HuH-7.5 (cell line): ENCODE measurements around the gene PPFIBP2.
A peak's percentile ranks its signal among the peaks of the same experiment; 100 is the strongest.

Source experiments
- DNase-seq: peaks from one replicate; pipeline ENCODE4 v3.0.0; 2011; ENCODE audit warnings: low spot score

PPFIBP2 gene

DNA sequence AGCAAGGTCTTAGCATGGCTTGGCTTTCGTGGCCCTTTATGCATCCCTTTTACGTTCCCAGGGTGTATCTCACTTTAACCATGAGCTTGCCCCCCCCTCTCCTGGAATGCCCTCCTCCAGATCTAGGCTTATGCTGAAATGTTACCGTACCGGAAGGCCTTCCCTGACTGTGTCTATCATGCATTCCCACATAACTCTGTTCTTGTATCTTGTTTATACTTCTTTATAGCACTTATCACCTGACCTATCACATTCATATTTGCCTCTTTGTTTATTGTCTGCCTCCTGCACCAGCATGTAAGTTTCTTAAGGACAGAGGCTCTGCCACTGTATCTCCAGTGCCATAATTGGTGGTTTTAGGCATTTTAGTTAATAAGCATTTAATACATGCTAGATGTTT, 38.9 kb downstream of the PPFIBP2 start:
- DNase-seq = no peak

DNA sequence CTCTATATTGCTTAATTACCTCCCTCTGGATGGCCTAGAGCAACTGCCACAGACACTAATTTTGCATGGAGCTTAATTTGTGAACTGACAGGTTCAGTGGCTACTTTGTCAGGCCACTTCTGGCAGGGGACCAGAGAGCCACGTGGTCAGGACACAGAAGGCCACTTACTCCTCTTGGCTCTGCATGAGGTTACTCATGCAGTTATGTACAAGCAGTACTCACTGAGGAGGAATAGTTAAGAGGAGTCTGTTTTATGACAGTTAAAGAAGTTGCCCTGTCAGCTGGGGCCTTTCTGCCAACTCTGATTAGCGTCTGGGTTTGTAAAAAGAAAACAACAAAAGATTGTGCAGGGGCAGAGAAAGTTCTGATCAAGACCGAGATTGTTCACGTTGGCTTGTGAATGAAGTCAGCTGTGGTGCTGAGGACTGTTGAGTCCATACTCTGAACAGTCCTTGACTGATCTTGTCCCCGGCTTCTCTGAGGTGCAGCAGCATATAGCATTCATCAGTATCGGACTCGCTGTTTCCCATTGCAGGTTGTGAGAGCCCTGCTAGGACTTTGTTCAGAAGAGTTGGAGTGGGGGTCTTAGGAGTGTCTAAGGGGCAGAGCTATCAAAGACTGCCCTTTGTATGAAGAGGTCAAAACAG, 41.4 kb downstream of the PPFIBP2 start:
- no peak for DNase-seq

DNA sequence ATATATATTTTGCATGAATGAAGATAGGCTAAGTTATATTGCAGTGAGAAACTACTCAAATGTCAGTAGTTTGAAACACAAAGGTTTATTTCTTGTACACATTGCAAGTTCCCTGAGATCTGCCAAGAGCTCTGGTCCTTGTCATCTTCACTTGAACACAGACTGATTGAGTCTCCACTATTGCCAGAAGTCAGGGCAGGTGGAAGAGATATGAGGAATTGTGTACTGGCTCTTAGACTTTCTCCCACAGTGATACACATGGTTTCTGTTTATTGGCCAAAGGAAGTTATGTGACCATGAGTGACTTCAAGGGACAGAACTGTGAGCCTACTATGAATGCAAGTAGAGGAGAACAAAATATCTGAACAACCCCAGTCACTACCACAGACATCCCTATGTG, 44.2 kb downstream of the PPFIBP2 start:
- no peak for DNase-seq

DNA sequence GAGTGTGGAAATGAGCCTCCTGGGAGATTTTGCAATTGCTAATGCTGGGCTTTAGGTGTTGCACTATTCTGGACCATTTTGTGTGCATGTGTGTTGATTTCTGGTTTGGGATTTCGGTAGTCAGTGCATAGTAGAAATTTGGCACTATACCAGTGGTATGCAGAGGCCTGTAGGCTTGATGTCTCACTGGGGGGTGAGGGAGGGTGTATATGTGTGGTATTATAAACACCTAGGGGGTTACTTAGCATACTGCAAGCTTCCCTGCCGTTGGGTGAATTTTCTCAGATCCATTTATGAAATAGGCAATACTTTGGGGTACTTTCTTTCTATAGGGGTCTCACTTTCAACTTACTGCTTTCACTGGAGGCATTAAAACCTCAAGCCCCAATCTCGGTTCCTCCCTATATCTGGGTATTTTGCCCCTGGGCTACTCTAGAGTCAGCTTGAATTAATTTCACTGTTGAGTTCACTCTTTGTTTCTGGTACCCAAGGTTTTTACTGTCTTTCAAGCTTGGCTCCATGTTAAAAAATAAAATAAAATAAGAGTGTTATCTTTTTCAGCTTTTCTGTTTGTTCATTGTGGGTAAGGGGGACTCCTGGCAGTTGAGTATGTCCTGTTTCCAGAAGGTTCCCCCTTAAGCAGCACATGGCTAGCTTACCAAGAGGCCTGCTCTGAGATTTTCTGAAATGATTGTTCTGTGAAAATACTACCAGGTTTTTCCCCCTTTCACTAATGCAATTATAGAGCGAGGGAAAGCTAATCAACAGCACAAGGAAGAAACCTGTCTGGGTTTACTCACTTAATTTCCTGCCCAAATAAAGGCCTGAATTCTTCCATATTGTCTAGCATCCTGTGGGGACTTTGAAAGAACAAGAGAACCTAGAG, 45.8 kb downstream of the PPFIBP2 start:
- no peak for DNase-seq

DNA sequence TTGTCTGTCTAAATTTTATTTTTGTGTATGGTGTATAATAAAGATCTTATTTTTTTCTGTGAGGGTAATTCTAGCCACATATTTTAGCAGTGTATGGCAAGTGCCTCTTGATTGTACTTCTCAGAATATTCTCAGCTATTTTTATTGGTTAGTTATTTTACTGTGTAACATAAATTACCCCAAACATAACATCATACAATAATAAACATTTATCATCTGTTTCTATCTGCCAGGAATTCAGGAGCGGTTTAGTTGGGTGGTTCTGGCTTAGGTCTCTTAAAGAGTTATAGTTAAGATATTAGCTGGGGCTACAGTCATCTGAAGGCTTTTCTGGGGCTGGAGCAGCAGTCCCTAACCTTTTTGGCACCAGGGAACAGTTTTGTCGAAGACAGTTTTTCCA, 47.8 kb downstream of the PPFIBP2 start:
- no peak for DNase-seq

DNA sequence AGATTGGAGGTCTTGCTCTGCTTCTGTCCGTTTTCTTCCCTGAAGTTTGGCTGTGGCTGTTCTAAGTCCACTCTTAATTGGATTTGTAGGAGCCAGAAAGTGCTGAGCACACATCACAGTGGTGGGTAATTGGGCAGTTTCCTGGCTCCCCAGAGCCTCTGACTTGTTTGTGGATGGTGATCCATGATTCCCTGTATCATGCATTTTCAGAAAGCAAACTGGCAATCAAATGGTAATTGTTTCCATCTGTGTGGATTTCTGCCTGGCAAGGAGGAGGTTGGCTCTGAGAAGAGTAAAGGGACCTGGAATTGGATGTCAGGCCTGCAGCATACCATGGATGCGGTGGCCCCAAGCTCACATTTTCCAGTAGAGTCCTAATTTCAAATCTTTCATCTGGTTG, 49.5 kb downstream of the PPFIBP2 start:
- no peak for DNase-seq

DNA sequence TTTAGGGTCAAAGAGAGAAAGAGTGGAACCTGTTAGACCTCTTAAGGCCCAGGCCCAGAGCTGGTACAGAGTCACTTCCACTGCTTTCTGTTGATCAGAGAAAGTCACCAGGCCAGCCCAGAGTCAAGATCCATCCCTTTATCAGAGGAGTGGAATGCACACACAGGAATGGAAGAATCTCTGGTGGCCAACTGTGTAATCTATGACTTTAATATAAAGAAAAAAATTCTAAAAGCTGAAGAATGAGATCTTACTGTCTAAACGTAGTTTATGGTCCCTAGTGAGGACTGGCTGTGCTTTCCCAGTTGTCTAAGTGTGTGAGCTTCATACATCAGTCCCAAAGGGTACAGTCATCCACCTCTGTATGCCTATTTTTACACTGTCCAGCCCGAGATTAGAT, 51.0 kb downstream of the PPFIBP2 start:
- no peak for DNase-seq

DNA sequence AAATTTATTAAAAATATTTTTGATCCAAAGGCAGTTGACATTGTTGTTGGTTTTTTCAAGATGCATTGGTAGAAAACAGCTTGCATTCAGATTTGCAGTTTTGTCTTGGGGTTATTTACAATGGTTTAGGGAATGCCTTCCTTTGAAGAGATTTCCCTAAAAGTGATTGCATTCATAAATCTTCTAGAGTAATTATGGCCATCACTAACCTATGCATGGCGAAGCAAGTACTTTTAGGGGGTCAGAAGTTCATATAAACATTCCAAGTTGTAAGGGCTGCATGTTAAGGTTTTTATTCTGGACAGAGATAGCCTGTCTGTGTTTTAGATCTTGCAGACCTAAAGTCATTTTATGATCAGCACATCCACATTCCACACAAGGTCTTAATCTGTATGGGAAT, 53.5 kb downstream of the PPFIBP2 start:
- no peak for DNase-seq

DNA sequence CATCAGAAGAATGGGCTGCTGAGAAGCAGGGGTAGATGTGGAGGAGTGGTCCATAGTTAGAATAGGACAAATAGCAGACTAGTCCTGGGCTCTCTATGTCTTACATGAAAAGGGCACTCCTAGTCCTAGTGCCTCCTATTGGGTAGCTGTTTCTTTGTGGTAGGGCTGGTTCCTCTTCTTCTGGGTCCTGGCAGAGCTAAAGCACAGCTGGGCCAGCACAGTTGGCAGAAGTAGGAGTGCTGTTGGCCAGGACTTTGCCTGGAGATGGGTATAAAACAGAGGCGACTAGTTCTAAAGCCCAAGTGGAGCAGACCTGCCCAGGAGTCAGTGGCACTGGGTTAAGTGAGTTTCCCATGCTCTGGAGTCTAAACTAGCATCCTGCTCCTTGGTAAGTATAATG, 55.2 kb downstream of the PPFIBP2 start:
- DNase-seq = no peak

DNA sequence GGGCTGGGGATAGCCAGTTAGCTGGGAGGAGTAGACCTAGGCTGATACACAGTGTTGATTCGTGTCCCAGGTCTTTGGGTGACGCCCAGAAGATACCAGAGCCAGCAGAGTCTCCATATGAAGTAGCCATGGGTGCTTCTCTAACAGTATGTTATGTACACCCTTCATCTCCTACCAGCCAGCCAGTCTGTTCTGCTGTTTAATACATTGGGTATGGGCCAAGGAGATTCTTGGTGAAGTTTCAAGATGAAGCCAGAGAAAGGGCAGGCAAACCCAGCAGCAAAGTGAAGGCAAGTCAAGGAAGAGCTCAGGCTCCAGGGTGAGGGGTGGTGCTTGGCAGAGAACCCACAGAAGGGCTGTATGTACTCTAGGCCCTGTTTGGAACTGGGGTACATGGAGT, 56.4 kb downstream of the PPFIBP2 start:
- no peak for DNase-seq

DNA sequence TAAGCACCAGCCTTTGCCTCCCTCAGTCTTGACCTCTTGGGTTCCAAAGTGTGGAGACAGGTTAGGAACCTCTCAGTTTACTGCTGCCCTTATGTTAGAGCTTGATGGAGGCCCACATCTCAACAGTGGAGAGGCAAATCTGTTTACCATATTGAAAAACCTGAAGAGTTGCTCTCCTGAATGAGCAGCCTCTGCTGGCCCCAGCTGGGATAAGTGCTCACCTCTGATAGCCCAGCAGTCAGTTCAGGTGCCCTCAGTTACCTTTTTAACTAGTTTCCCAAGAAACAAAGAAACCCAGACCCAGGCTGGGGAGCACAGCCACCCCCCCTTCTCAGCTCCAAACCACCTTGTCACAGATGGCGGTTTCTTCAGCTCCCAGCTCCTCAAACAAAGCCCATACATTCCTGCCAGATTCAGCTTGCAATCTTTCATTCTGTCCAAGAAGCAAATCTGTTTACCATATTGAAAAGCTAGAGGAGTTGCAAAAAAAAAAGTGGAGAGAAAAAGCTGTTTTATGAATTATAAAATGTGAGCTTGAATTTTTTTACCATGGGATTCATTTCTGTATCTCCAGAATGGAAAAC, 57.2 kb downstream of the PPFIBP2 start:
- DNase-seq = no peak

DNA sequence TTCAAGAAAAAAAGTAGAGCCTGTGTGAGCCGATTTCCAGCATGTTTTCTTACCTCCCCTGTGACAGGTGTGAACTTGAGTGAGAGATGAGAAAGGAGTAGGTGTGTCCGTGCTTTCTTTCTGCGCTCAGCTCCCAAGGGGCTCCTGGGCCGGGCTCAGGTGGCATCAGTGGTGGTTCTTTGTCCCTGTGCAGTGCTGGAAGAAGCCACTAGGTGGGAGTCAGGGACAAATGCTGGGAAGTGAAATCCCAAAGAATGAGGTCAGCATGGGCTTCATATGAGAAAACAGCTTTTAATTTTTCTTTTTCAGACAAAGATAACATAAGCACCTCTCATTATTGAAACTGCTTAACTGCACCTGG, 57.8 kb downstream of the PPFIBP2 start:
- DNase-seq = no peak

DNA sequence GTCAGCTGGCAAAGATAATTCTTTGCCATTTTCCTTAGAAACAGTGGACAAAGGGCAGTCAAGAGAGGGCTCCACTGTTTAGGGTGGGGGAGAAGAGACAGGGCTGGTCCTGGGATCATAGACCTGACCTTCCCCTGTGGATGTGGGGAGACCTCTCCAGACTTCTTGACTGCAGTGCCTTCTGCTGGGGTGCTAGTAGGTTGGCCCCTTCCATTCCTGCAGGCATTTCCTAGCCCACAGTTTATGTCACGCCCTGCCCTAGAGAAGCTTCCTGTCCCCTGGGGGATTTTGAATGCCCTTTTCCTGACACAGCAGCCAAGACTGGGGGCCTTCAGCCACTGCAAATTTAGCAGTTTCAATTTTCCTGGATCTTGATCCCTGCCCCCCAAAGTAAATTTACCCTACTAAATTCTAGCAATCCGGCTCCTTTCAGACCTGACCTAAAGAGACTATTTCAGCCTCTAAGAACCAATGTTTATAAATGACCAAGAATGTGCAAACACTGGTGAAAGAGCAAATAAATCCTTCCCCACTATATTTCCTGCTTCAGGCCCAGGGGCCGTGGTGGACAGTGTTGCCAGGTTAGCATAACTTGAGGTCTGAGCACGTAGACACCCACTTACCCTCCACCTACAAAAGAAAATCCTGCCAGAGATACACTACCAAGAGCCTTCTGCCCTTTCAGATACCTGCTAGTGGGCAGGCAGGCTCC, 58.4 kb downstream of the PPFIBP2 start:
- no peak for DNase-seq

DNA sequence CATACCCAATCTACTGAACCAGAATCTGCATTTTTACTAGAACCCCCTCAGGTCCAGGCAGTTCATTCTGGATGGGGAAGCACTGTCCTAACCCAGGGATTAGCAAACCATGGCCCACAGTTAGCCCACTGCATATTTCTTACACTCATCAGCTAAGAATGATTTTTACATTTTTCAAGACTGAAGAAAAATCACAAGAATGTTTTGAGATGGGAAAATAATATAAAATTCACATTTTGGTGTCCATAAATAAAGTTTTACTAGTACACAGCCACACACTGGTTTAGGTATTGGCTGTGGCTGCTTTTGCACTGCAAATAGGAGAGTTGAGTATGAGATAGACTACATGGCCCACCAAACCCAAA, 59.4 kb downstream of the PPFIBP2 start:
- DNase-seq = no peak

DNA sequence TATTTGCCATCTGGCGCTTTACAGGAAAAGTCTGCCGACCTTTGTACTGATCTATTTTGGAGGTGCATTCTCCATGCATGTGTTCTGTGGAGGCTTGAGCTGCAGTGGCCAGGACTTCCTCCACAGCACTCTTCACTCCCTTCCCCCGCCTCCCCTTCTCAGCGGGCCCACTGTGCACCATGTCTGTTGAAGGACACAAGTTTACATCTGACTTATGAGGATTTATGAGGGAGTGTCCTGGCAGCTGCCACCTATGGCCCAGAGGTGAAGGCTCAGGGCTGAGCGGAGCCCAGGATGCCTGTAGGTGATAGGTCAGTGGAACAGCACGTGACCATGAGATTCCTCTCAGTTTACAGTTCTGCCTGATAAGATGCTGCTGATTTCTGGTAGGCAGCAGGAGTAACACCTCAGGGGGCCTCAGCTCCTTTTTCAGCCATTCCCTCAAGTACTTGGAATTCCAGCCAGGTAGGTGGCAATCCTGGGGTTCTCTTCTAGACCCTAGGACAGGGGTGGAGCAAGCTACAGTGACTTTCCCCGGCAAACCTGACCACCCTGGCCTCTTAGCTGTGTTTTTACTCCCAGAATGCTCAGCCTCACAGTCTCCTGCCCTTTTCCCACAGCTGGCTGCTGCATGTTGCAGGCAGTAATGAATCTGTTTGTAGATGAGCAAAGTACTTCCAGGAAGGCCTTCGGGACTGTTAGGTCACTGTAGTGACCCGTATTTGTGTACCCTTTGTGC, 59.9 kb downstream of the PPFIBP2 start:
- peak; percentile 49 for DNase-seq

DNA sequence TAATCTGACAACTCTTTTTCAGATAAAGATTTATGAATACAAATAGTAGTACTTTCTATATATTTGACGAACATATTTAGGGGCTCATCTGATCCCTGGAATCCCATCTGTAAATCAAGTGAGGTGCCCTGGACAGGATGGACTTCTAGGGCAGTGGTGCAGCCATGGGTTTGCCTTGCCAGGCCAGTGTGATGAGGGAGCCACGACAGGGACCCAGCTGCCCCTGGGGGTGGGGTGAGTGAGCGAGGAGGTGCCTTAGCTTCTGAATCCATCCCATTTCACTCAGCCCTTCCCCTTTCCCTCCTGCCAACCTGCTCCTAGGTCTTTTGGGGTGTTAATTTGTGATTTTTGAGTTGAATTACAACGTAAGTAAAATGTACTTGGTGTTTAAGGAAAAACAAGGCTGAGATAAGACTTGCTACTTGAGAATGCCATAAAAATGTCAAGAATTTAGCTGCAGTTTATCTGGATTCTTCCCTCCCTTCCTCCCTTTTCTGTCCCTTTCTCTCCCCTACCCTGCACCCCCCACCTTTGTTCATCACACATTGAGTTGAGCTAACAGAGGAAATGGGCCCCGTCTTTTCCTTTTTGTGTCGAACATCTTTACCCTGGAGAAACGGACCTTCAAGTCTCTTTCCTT, 60.8 kb downstream of the PPFIBP2 start:
- DNase-seq = no peak

DNA sequence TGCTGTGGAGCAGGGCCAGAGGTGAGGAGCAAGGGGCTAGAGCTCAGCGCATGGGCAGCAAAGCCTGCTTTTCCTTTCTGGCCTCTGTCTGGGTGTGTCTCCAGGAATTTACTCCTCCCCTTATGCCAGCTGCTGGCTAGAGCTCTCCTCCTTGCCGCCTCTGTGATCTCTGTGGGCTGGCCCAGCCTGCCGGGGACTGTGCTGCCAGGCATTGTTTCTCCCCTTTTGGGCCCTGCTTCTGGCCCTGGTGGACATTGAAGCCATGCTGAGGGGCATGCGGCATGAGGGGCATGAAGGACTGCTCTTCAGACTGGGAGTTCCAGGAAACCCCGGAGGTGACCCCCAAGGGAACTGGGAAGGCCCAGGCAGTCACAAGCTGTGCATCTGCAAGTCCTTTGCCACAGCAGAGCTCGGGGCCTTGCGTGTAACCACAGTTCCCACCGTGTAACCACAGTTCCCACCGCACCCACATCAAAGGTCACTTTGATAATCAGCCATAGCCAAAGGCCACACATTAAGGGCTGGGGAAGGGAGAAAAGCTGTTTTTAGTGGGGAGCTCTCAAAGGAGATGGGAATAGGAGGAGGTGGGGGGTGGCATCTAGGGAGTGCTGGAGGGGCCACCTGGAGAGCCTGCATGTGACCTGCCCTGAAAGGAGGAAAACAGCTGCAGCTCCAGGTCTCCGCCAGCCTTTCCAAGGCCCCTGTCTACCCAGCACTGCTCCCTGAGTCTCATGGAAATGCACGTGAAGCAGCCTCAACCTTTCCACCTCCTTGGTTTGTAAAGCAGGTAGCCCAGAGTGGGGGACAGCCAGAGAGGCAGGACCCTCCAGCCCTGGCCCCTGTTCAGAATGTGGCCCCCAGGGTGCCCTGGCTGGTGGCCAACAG, 62.3 kb downstream of the PPFIBP2 start:
- DNase-seq = no peak

DNA sequence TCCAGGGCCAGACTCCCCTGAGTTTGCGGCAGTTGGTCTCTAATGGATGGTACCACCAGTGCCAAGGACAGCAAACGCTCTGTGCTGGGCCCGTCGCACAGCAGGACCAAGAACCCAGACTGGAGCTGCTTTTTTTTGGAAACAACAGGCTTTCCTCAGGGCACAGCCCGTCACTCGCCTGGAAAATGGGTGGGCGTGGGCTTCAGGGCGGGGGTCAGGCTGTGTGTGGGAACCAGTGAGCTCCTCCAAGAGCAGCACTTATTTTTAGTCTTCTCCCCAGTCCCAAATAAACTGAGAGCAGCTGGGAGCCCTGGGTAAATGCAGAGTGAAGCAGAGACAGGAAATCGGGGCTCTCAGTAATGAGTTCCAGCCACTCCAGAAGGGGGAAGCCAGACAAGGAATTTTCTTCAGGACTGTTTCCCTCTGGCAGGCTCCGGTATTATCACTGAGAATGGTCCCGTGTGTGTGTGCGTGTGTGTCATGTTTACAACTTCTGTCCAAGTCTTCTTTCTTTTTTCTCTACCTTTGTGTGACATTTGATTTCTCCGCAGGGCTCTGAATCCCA, 63.0 kb downstream of the PPFIBP2 start:
- DNase-seq = no peak

DNA sequence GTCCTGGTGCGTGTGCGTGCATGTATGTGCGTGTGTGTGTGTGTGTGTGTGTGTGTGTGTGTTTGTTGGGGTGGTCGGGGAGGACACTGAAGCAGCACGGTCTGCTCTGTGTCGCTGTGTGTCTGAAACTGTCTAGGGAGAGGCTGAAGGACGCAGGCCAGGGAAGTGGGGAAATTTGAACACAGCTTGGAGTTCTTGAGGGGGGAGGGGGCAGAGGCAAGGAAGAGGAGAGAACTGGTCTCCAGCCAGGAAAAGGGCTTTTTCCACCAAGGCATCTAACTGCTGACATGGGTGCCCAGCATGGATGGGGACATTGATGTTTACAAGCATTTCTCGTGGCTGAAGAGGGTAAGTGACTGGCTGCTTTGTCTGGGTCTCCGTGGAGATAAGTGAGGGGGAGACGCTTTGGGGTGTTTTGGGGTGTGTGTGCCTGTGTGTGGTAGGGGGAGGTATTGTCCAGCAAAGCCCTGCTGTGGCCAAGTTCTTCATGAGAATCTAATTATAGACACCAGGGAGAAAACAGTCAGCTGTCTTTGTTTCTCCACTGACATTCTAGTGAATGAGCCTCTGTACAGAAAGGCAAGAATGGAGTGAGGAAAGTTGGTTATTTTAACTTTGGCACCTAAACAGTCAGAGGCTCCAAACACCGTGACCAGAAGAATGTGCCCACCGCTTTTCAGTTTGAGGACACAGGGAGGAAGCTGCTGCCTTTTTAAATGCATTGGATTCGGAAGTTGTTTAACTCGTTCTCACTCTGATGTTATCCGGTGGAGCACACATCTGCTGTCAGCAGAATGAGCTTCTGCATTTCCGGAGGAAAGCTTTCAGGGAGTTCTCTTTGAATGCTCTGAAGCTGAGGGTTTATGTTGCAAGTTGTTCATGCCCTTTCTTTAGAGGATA, 63.7 kb downstream of the PPFIBP2 start:
- no peak for DNase-seq
